ENCODE results near the gene RPS4Y1. TPM values are rescaled to one million over a fixed set of nuclear protein-coding genes. Genes with fewer than 3 reads are reported as not detected.
A peak's percentile ranks its signal among the peaks of the same experiment; 100 is the strongest.
"Not testable (repeated sequence)": the region's sequence is repeated elsewhere in the genome, so short reads cannot be mapped to it uniquely, and the experiment has no call there.

RPS4Y1 gene
- polyA plus RNA-seq (2013) = 0.21 TPM

GRCh38 chrY:2841471-2841893, at the start of gene RPS4Y1:
TSS of gene RPS4Y1 (plus strand) at chrY:2841602. CDS start at chrY:2841625, 23 bp downstream.
- H3K36me3 ChIP-seq (ENCODE audit: control insufficient read depth in 4 of 4, insufficient read depth in 4 of 4, low read length in 3 of 4) = peaks cover 0 to 35% (median 3%) of the 10 kb centered on the region in 4 experiments
- H3K27me3 ChIP-seq (replicated peaks in 2 of 5; ENCODE audit: control insufficient read depth in 4 of 5, insufficient read depth in 5 of 5, low read length in 4 of 5) = peaks cover 0 to 4% (median 0%) of the 10 kb centered on the region in 5 experiments
- WGBS (ENCODE audit: insufficient coverage) = no CpG with 5 or more reads among the region's 22 CpGs
- ChIA-PET CTCF (no interaction called here), POLR2A (no interaction called here)
- H3K27ac ChIP-seq (ENCODE audit: insufficient read depth in 1 of 2, low read depth in 1 of 2, low read length in 2 of 2, poor library complexity in 1 of 2, severe bottlenecking in 2 of 2) = no peak within 1 kb of the TSS
- peaks cover 0 to 4% (median 0%) of the 10 kb centered on the region in 4 experiments for H3K4me1 ChIP-seq (ENCODE audit: control extremely low read depth in 1 of 4, control insufficient read depth in 4 of 4, insufficient read depth in 4 of 4, low read length in 3 of 4)
- H3K4me3 ChIP-seq (ENCODE audit: control insufficient read depth in 1 of 7, extremely low read depth in 1 of 7, insufficient read depth in 4 of 7, low read depth in 2 of 7, low read length in 6 of 7) = peak within 1 kb of the TSS in 3 of 7 experiments; percentile 40 to 84 (median 71)
- no peaks in the 10 kb centered on the region for H3K9me3 ChIP-seq (ENCODE audit: control extremely low read depth in 1 of 5, control insufficient read depth in 4 of 5, insufficient read depth in 2 of 5, low read depth in 1 of 5, low read length in 4 of 5)
- DNase-seq = peak in 1 of 3 donors; percentile 75

DNA sequence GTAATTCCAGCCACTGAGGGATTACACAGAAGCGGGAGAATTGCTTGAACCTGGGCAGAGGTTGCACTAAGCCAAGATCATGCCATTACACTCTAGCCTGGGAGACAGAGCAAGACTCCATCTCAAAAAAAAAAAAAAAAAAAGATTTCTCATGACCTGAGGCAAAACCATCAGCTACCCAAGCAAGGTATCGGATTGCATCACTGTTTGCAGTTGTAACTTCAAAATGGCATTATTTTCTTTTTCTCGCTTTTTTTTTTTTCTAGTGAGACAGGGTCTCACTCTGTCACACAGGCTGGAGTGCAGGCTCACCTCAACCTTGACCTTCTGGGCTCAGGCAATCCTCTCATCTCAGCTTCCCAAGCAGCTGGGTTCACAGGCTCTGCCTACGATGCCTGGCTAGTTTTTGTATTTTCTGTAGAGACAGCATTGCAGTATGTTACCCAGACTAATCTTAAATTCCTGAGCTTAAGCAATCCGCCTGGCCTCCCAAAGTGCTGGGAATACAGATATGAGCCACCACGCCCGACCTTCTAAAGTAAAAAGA, 44.4 kb upstream of the RPS4Y1 start:
- H3K27ac ChIP-seq (ENCODE audit: insufficient read depth in 1 of 2, low read depth in 1 of 2, low read length in 2 of 2, poor library complexity in 1 of 2, severe bottlenecking in 2 of 2) = no peak overlapping the region
- H3K9me3 ChIP-seq (ENCODE audit: control extremely low read depth in 1 of 5, control insufficient read depth in 4 of 5, insufficient read depth in 2 of 5, low read depth in 1 of 5, low read length in 4 of 5) = no peaks in the 10 kb centered on the region
- DNase-seq = no peak
- no peaks in the 10 kb centered on the region for H3K4me1 ChIP-seq (ENCODE audit: control extremely low read depth in 1 of 4, control insufficient read depth in 4 of 4, insufficient read depth in 4 of 4, low read length in 3 of 4)
- H3K4me3 ChIP-seq (ENCODE audit: control insufficient read depth in 1 of 7, extremely low read depth in 1 of 7, insufficient read depth in 4 of 7, low read depth in 2 of 7, low read length in 6 of 7) = no peak overlapping the region
- POLR2A ChIA-PET = no interaction called here
- H3K27me3 ChIP-seq (replicated peaks in 2 of 5; ENCODE audit: control insufficient read depth in 4 of 5, insufficient read depth in 5 of 5, low read length in 4 of 5) = peaks cover 0 to 3% (median 0%) of the 10 kb centered on the region in 5 experiments
- CTCF ChIA-PET = no interaction called here
- WGBS (ENCODE audit: insufficient coverage) = no CpG with 5 or more reads among the region's 7 CpGs
- H3K36me3 ChIP-seq (ENCODE audit: control insufficient read depth in 4 of 4, insufficient read depth in 4 of 4, low read length in 3 of 4) = no peaks in the 10 kb centered on the region

DNA sequence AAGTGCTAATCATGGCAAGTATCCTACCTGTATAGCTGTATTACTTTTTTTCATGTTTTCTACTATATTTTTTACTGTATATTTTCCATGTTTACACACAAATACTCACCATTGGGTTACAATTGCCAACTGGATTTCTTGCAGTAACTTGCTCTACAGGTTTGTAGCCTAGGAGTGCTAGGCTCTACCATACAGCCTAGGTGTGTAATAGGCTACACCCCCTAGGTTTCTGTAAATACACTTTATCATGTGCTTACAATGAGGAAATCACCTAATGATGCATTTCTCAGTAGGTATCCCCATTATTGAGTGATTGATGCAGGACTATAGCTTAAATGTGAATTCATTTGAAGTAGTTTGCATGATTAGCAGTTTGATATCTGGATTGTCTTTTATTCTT, 43.4 kb upstream of the RPS4Y1 start:
- H3K36me3 ChIP-seq (ENCODE audit: control insufficient read depth in 4 of 4, insufficient read depth in 4 of 4, low read length in 3 of 4) = no peaks in the 10 kb centered on the region
- no peak overlapping the region for H3K4me3 ChIP-seq (ENCODE audit: control insufficient read depth in 1 of 7, extremely low read depth in 1 of 7, insufficient read depth in 4 of 7, low read depth in 2 of 7, low read length in 6 of 7)
- no peak overlapping the region for H3K27ac ChIP-seq (ENCODE audit: insufficient read depth in 1 of 2, low read depth in 1 of 2, low read length in 2 of 2, poor library complexity in 1 of 2, severe bottlenecking in 2 of 2)
- ChIA-PET POLR2A (no interaction called here), CTCF (interaction anchor here (1.2 kb wide), 1 partner anchor 10 kb away, joined by 5 read pairs; the partner anchor contains the start of gene SRY)
- no peak for DNase-seq
- H3K27me3 ChIP-seq (replicated peaks in 2 of 5; ENCODE audit: control insufficient read depth in 4 of 5, insufficient read depth in 5 of 5, low read length in 4 of 5) = no peaks in the 10 kb centered on the region
- H3K9me3 ChIP-seq (ENCODE audit: control extremely low read depth in 1 of 5, control insufficient read depth in 4 of 5, insufficient read depth in 2 of 5, low read depth in 1 of 5, low read length in 4 of 5) = no peaks in the 10 kb centered on the region
- H3K4me1 ChIP-seq (ENCODE audit: control extremely low read depth in 1 of 4, control insufficient read depth in 4 of 4, insufficient read depth in 4 of 4, low read length in 3 of 4) = no peaks in the 10 kb centered on the region

DNA sequence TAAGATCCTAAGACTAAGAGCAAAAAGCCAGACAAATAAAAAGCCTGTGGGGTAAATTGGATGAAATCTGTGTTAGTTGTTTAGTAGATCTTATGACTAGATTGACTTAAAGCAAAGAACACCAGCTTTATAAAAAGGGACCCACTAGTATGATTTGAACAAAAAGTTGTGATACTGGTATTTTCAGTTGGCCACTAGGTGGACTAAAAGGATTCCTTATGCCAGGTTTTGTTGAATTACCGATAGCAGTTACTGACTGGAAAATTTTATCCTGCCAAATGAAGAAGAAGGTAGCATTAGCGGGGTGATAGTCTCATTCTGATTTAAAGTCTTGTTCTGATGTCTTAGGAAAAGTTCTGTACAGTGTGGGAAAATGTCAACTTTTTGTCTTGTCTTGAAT, 41.2 kb upstream of the RPS4Y1 start:
- ChIA-PET CTCF (no interaction called here), POLR2A (no interaction called here)
- no CpG with 5 or more reads among the region's 2 CpGs for WGBS (ENCODE audit: insufficient coverage)

DNA sequence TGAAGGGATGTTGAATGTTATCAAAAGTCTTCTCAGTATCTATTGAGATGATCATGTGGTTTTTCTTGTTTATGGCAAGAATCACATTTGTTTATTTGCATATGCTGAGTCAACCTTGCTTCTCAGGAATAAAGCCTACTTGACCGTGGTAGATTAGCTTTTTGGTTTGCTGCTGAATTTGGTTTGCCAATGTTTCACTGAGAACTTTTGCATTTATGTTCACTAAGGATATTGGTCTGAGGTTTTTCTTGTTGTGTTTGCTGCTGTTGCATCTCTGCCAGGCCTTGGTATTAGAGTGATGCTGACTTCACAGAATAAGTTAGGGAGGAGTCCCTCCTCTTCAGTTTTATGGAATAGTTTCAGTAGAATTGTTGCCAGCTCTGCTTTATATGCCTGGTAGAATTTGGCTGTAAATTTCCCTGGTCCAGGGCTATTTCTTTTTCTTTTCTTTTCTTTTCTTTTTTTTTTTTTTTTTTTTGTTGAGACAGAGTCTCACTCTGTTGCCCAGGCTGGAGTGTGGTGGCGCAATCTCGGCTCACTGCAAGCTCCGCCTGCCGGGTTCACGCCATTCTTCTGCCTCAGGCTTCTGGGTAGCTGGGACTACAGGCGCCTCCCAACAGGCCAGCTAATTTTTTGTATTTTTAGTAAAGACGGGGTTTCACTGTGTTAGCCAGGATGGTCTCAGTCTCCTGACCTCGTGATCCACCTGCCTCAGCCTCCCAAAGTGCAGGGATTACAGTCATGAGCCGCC, 24.1 kb upstream of the RPS4Y1 start:
- H3K9me3 ChIP-seq (ENCODE audit: control extremely low read depth in 1 of 5, control insufficient read depth in 4 of 5, insufficient read depth in 2 of 5, low read depth in 1 of 5, low read length in 4 of 5); DNase-seq; POLR2A ChIA-PET; H3K27me3 ChIP-seq (replicated peaks in 2 of 5; ENCODE audit: control insufficient read depth in 4 of 5, insufficient read depth in 5 of 5, low read length in 4 of 5); H3K4me3 ChIP-seq (ENCODE audit: control insufficient read depth in 1 of 7, extremely low read depth in 1 of 7, insufficient read depth in 4 of 7, low read depth in 2 of 7, low read length in 6 of 7); H3K27ac ChIP-seq (ENCODE audit: insufficient read depth in 1 of 2, low read depth in 1 of 2, low read length in 2 of 2, poor library complexity in 1 of 2, severe bottlenecking in 2 of 2); H3K4me1 ChIP-seq (ENCODE audit: control extremely low read depth in 1 of 4, control insufficient read depth in 4 of 4, insufficient read depth in 4 of 4, low read length in 3 of 4); H3K36me3 ChIP-seq (ENCODE audit: control insufficient read depth in 4 of 4, insufficient read depth in 4 of 4, low read length in 3 of 4): not testable (repeated sequence)
- no CpG with 5 or more reads among the region's 10 CpGs for WGBS (ENCODE audit: insufficient coverage)
- CTCF ChIA-PET = interaction anchor here (1.2 kb wide), 1 partner anchor 10 kb away, joined by 3 read pairs; no protein-coding TSS in a partner anchor

More for the DNA sequence above, 41.2 kb upstream of the RPS4Y1 start:
- Histone ChIP-seq H3K4me1 (ENCODE audit: control extremely low read depth in 1 of 4, control insufficient read depth in 4 of 4, insufficient read depth in 4 of 4, low read length in 3 of 4) (no peaks in the 10 kb centered on the region), H3K27me3 (replicated peaks in 2 of 5; ENCODE audit: control insufficient read depth in 4 of 5, insufficient read depth in 5 of 5, low read length in 4 of 5) (no peaks in the 10 kb centered on the region), H3K27ac (ENCODE audit: insufficient read depth in 1 of 2, low read depth in 1 of 2, low read length in 2 of 2, poor library complexity in 1 of 2, severe bottlenecking in 2 of 2) (no peak overlapping the region), H3K9me3 (ENCODE audit: control extremely low read depth in 1 of 5, control insufficient read depth in 4 of 5, insufficient read depth in 2 of 5, low read depth in 1 of 5, low read length in 4 of 5) (no peaks in the 10 kb centered on the region), H3K4me3 (ENCODE audit: control insufficient read depth in 1 of 7, extremely low read depth in 1 of 7, insufficient read depth in 4 of 7, low read depth in 2 of 7, low read length in 6 of 7) (no peak overlapping the region), H3K36me3 (ENCODE audit: control insufficient read depth in 4 of 4, insufficient read depth in 4 of 4, low read length in 3 of 4) (no peaks in the 10 kb centered on the region)
- DNase-seq = no peak

GRCh38 chrY:2824471-2824870, 16.9 kb upstream of the RPS4Y1 start:
- POLR2A ChIA-PET = no interaction called here
- H3K27me3 ChIP-seq (replicated peaks in 2 of 5; ENCODE audit: control insufficient read depth in 4 of 5, insufficient read depth in 5 of 5, low read length in 4 of 5) = peaks cover 0 to 2% (median 0%) of the 10 kb centered on the region in 5 experiments
- no peaks in the 10 kb centered on the region for H3K9me3 ChIP-seq (ENCODE audit: control extremely low read depth in 1 of 5, control insufficient read depth in 4 of 5, insufficient read depth in 2 of 5, low read depth in 1 of 5, low read length in 4 of 5)
- no peaks in the 10 kb centered on the region for H3K4me1 ChIP-seq (ENCODE audit: control extremely low read depth in 1 of 4, control insufficient read depth in 4 of 4, insufficient read depth in 4 of 4, low read length in 3 of 4)
- CTCF ChIA-PET = no interaction called here
- H3K36me3 ChIP-seq (ENCODE audit: control insufficient read depth in 4 of 4, insufficient read depth in 4 of 4, low read length in 3 of 4) = no peaks in the 10 kb centered on the region
- H3K4me3 ChIP-seq (ENCODE audit: control insufficient read depth in 1 of 7, extremely low read depth in 1 of 7, insufficient read depth in 4 of 7, low read depth in 2 of 7, low read length in 6 of 7) = no peak overlapping the region
- DNase-seq = no peak
- no CpG with 5 or more reads among the region's 3 CpGs for WGBS (ENCODE audit: insufficient coverage)
- no peak overlapping the region for H3K27ac ChIP-seq (ENCODE audit: insufficient read depth in 1 of 2, low read depth in 1 of 2, low read length in 2 of 2, poor library complexity in 1 of 2, severe bottlenecking in 2 of 2)

DNA sequence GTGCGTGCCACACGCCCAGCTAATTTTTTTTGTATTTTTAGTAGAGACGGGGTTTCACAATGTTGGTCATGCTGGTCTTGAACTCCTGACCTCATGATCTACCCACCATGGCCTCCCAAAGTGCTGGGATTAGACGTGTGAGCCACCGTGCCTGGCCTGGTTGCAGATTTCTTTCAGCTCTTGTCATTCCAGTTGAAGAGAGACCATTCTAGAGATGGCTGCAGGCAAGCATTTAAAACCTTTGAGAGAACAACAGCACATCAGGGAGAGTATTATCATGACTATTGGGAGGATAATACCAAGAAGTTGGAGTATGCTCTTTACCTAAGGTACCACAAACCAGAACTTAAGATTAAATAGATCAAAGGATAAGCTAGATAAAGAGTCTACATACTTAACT, 12.9 kb upstream of the RPS4Y1 start:
- no peaks in the 10 kb centered on the region for H3K36me3 ChIP-seq (ENCODE audit: control insufficient read depth in 4 of 4, insufficient read depth in 4 of 4, low read length in 3 of 4)
- POLR2A ChIA-PET = no interaction called here
- no peak overlapping the region for H3K4me3 ChIP-seq (ENCODE audit: control insufficient read depth in 1 of 7, extremely low read depth in 1 of 7, insufficient read depth in 4 of 7, low read depth in 2 of 7, low read length in 6 of 7)
- no peak overlapping the region for H3K27ac ChIP-seq (ENCODE audit: insufficient read depth in 1 of 2, low read depth in 1 of 2, low read length in 2 of 2, poor library complexity in 1 of 2, severe bottlenecking in 2 of 2)
- H3K9me3 ChIP-seq (ENCODE audit: control extremely low read depth in 1 of 5, control insufficient read depth in 4 of 5, insufficient read depth in 2 of 5, low read depth in 1 of 5, low read length in 4 of 5) = no peaks in the 10 kb centered on the region
- CTCF ChIA-PET = no interaction called here
- no CpG with 5 or more reads among the region's 5 CpGs for WGBS (ENCODE audit: insufficient coverage)
- peaks cover 0 to 2% (median 0%) of the 10 kb centered on the region in 5 experiments for H3K27me3 ChIP-seq (replicated peaks in 2 of 5; ENCODE audit: control insufficient read depth in 4 of 5, insufficient read depth in 5 of 5, low read length in 4 of 5)
- no peaks in the 10 kb centered on the region for H3K4me1 ChIP-seq (ENCODE audit: control extremely low read depth in 1 of 4, control insufficient read depth in 4 of 4, insufficient read depth in 4 of 4, low read length in 3 of 4)
- no peak for DNase-seq
